OCI-LY1 (cell line): Measurements from ENCODE around the gene C1orf94.

ENCODE experiments used
- H2AFZ ChIP-seq: fragments of 200-600 bp; sonication (generic), shearing (Covaris generic); 2 replicates; pipeline ENCODE4 v1.6.0; 2014; ENCODE audit warnings: antibody characterized with exemption, mild to moderate bottlenecking, low read length
- H3F3A ChIP-seq: fragments of 200-600 bp; sonication (generic), shearing (Covaris generic); 2 replicates; pipeline ENCODE4 v1.6.0; 2014; ENCODE audit warnings: mild to moderate bottlenecking, antibody characterized with exemption, low read length, moderate library complexity; ENCODE audit not compliant: insufficient read depth
- H3K27ac ChIP-seq: fragments of 200-600 bp; sonication (generic); 2 replicates; pipeline ENCODE4 v1.5.1; 2014; ENCODE audit warnings: low read length, mixed run types, mild to moderate bottlenecking, low read depth; ENCODE audit not compliant: poor library complexity, severe bottlenecking
- H3K27me3 ChIP-seq: fragments of 200-600 bp; sonication (generic); 2 replicates; pipeline ENCODE4 v1.6.0; 2014; ENCODE audit warnings: antibody characterized with exemption, mild to moderate bottlenecking, low read length, moderate library complexity; ENCODE audit not compliant: insufficient read depth
- H3K36me3 ChIP-seq: fragments of 200-600 bp; sonication (generic); 2 replicates; pipeline ENCODE4 v1.6.1; 2014; ENCODE audit warnings: mild to moderate bottlenecking, antibody characterized with exemption, low read length, moderate library complexity, mixed read lengths; ENCODE audit not compliant: insufficient read depth
- H3K4me1 ChIP-seq: fragments of 200-600 bp; sonication (generic); 2 replicates; pipeline ENCODE4 v1.5.1; 2014; ENCODE audit warnings: mild to moderate bottlenecking, low read length, moderate library complexity; ENCODE audit not compliant: insufficient read depth, severe bottlenecking
- H3K4me2 ChIP-seq: fragments of 200-600 bp; sonication (generic), shearing (Covaris generic); 2 replicates; pipeline ENCODE4 v1.6.1; 2014; ENCODE audit warnings: low read length
- H3K4me3 ChIP-seq: fragments of 200-600 bp; sonication (generic); 2 replicates; pipeline ENCODE4 v1.5.1; 2014; ENCODE audit warnings: low read length, low read depth, mild to moderate bottlenecking, mixed read lengths; ENCODE audit not compliant: poor library complexity, severe bottlenecking
- H3K79me2 ChIP-seq: fragments of 200-600 bp; shearing (Covaris generic); 2 replicates; pipeline ENCODE4 v1.6.1; 2016; ENCODE audit warnings: mixed run types, low read length, mixed read lengths; ENCODE audit not compliant: insufficient read depth
- H3K9ac ChIP-seq: fragments of 200-600 bp; sonication (generic), shearing (Covaris generic); 2 replicates; pipeline ENCODE4 v1.6.1; 2014; ENCODE audit warnings: mild to moderate bottlenecking, low read length, mixed read lengths
- H3K9me2 ChIP-seq: fragments of 200-600 bp; sonication (generic), shearing (Covaris generic); 2 replicates; pipeline ENCODE4 v1.6.1; 2014; ENCODE audit warnings: low read depth, mild to moderate bottlenecking, low read length, mixed read lengths
- H3K9me3 ChIP-seq: fragments of 200-600 bp; shearing (Covaris generic); 2 replicates; pipeline ENCODE4 v1.6.1; 2014; ENCODE audit warnings: low read length, mixed read lengths
- H4K20me1 ChIP-seq: fragments of 200-600 bp; sonication (generic), shearing (Covaris generic); 2 replicates; pipeline ENCODE4 v1.6.0; 2016; ENCODE audit warnings: mild to moderate bottlenecking, low read length; ENCODE audit not compliant: insufficient read depth
- EZH2 ChIP-seq: fragments of 200-600 bp; sonication (generic), shearing (Covaris generic); IDR thresholded peaks from 2 replicates; pipeline ENCODE4 v1.8.0; 2017; ENCODE audit warnings: borderline replicate concordance, mixed run types, mild to moderate bottlenecking, antibody characterized with exemption, low read length, moderate library complexity, mixed read lengths
- TF ChIP-seq, protein P1 (sequence below): fragments of 200-600 bp; sonication (generic), shearing (Covaris generic); IDR thresholded peaks from 2 replicates; pipeline ENCODE4 v1.5.1; 2017; ENCODE audit warnings: mild to moderate bottlenecking, antibody characterized with exemption, low read length, moderate library complexity, mixed read lengths

Gene C1orf94

DNA sequence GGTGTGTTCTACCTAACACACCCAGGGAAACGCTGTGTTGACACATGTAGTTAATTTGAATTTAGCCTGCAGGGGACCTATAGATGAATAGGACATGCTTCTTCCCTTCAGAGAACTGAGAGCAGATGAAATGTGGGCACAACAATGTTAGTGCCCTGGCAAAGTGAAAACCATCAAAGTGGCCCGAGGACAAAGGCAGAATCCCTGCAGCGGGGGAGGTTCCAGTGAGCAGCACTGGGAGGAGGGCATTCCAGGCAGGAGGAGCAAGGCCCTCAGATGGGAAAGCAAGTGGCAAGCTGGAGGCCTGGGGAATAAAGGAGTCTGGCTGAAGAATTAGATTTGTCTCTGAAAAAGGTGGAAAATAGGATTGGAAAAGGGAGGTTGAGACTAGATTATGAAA, 37.2 kb downstream of the C1orf94 start:
- H3K27me3 ChIP-seq, result no peaks in the 10 kb centered on the region
- no peaks in the 10 kb centered on the region for H3F3A ChIP-seq
- TF ChIP-seq, protein P1, sequence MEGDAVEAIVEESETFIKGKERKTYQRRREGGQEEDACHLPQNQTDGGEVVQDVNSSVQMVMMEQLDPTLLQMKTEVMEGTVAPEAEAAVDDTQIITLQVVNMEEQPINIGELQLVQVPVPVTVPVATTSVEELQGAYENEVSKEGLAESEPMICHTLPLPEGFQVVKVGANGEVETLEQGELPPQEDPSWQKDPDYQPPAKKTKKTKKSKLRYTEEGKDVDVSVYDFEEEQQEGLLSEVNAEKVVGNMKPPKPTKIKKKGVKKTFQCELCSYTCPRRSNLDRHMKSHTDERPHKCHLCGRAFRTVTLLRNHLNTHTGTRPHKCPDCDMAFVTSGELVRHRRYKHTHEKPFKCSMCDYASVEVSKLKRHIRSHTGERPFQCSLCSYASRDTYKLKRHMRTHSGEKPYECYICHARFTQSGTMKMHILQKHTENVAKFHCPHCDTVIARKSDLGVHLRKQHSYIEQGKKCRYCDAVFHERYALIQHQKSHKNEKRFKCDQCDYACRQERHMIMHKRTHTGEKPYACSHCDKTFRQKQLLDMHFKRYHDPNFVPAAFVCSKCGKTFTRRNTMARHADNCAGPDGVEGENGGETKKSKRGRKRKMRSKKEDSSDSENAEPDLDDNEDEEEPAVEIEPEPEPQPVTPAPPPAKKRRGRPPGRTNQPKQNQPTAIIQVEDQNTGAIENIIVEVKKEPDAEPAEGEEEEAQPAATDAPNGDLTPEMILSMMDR, result no peak
- no peak for TF ChIP-seq EZH2
- no peaks in the 10 kb centered on the region for H4K20me1 ChIP-seq
- no peak overlapping the region for H2AFZ ChIP-seq
- H3K27ac ChIP-seq, result no peak overlapping the region
- H3K4me1 ChIP-seq, result no peaks in the 10 kb centered on the region
- H3K9me2 ChIP-seq, result no peaks in the 10 kb centered on the region
- no peak overlapping the region for H3K9ac ChIP-seq
- no peak overlapping the region for H3K4me3 ChIP-seq
- no peaks in the 10 kb centered on the region for H3K9me3 ChIP-seq
- no peaks in the 10 kb centered on the region for H3K36me3 ChIP-seq
- no peak overlapping the region for H3K4me2 ChIP-seq
- no peaks in the 10 kb centered on the region for H3K79me2 ChIP-seq

DNA sequence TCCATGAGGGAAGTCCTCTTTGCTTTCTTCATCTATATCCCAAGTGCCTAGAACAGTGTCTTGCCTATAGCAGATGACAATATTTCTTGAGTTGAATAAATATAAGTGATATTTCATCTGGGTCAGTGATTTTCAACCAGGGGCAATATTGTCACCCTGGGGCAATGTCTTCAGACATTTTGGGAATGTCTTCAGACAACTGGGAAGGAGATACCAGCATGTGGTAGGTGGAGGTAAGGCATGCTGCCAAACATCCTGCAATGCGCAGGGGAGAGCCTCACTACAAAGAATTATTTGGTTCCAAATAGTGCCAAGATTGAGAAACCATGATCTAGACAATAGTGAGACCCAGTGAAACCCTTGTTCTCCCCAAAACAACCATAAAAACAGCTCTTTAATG, 54.7 kb downstream of the C1orf94 start:
- no peak overlapping the region for H2AFZ ChIP-seq
- no peaks in the 10 kb centered on the region for H3K9me3 ChIP-seq
- H3F3A ChIP-seq, result no peaks in the 10 kb centered on the region
- no peaks in the 10 kb centered on the region for H4K20me1 ChIP-seq
- H3K79me2 ChIP-seq, result no peaks in the 10 kb centered on the region
- no peak for TF ChIP-seq EZH2
- TF ChIP-seq, protein P1, result no peak
- H3K27ac ChIP-seq, result no peak overlapping the region
- H3K4me2 ChIP-seq, result no peak overlapping the region
- H3K4me3 ChIP-seq, result no peak overlapping the region
- no peaks in the 10 kb centered on the region for H3K9me2 ChIP-seq
- H3K9ac ChIP-seq, result no peak overlapping the region
- H3K4me1 ChIP-seq, result no peaks in the 10 kb centered on the region
- H3K36me3 ChIP-seq, result no peaks in the 10 kb centered on the region
- H3K27me3 ChIP-seq, result no peaks in the 10 kb centered on the region

- H2AFZ ChIP-seq, result no peak overlapping the region
- H3K9ac ChIP-seq, result no peak overlapping the region
- H3K27me3 ChIP-seq, result no peaks in the 10 kb centered on the region
- H3K9me2 ChIP-seq, result no peaks in the 10 kb centered on the region
- H4K20me1 ChIP-seq, result no peaks in the 10 kb centered on the region
- no peak overlapping the region for H3K27ac ChIP-seq
- no peaks in the 10 kb centered on the region for H3K9me3 ChIP-seq
- TF ChIP-seq, protein P1, result no peak
- TF ChIP-seq EZH2, result no peak
- H3K36me3 ChIP-seq, result no peaks in the 10 kb centered on the region
- no peak overlapping the region for H3K4me3 ChIP-seq
- no peaks in the 10 kb centered on the region for H3K79me2 ChIP-seq
- H3F3A ChIP-seq, result no peaks in the 10 kb centered on the region
- no peak overlapping the region for H3K4me2 ChIP-seq
- no peaks in the 10 kb centered on the region for H3K4me1 ChIP-seq
Observed at GRCh38 chr1:34235594-34235993, 58.9 kb downstream of the C1orf94 start.
